SHP77 treated with DMSO at 0.1 percent for 48 hours (cell line): ENCODE results near the gene DBF4B.
A peak's percentile ranks its signal among the peaks of the same experiment; 100 is the strongest.

Source experiments
- DNase-seq: peaks from one replicate; lab custom pipeline; 2025; lab: John Stamatoyannopoulos, UW

Gene DBF4B

GRCh38 chr17:44777394-44778348 lies 69.2 kb downstream of the DBF4B start:
- no peak for DNase-seq

DNA sequence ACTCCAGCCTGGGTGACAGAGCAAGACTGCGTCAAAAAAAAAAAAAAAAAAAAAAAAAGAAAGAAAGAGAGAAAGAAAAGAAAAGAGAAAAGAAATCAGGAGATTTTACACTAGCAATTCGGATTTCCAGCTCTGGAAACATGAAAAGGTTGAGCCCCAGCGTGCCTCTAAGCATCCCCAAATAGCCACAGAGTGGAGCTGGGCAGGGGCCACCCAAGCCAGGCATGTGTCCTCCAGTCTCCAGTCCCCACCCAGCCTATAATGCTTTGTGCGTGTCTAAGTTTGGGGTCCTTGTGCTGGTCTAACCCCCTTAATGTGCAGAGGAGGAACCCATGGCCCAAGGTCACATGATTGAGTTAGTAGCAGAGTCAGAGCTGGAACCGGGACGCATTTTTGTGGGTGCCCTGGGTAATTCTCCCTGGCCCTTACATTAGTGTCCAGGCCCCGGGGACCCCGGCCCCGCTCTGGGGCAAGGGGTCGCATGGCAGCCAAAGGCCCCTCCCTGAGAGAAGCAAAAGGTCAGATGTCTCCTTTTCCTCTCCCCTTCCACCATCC lies 70.3 kb downstream of the DBF4B start:
- DNase-seq, result no peak

- DNase-seq, result peak; percentile 23
These were observed 71.0 kb downstream of the DBF4B start for GRCh38 chr17:44779211-44780025.

DNA sequence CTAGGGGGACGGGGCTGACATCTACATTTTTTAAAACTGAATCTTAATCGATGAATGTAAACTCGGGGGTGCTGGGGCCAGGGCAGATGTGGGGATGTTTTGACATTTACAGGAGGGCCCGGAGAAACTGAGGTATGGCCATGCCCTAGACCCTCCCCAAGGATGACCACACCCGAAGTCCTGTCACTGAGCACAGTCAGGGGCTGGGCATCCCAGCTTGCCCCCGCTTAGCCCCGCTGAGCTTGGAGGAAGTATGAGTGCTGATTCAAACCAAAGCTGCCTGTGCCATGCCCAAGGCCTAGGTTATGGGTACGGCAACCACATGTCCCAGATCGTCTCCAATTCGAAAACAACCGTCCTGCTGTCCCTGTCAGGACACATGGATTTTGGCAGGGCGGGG lies 71.7 kb downstream of the DBF4B start:
- no peak for DNase-seq

DNA sequence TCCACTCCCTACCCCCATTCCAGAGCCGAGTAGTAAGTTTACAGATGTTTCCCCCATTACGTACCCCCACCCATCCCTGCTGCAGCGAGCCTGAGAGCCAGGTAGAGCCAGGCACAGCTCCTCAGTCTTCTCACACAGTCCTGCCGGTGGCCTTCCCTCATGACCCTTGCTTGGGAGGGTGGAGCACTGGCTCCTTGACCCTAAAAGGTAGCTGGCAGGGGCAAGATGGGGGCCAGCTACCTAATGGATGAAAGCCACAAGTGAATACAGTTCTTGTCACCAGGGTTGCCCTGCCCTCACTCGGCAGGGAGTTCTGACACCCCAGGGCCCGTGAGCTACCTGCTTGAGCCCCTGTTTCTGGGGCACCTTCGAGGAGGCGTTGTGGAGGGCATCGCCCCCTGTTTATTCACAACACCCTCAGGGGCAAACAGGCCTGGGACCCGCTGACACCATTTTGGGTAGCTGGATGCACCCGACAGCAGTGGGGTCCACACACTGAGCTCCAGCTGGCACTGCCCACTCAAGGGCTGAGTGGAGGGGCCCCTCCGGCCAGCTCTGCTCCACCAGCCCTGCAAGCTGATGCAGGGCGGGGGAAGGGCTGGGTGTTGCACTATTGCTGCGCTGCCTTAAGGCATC lies 72.5 kb downstream of the DBF4B start:
- DNase-seq, result no peak

- DNase-seq, result no peak
These were observed 73.3 kb downstream of the DBF4B start for GRCh38 chr17:44781551-44782325.

DNA sequence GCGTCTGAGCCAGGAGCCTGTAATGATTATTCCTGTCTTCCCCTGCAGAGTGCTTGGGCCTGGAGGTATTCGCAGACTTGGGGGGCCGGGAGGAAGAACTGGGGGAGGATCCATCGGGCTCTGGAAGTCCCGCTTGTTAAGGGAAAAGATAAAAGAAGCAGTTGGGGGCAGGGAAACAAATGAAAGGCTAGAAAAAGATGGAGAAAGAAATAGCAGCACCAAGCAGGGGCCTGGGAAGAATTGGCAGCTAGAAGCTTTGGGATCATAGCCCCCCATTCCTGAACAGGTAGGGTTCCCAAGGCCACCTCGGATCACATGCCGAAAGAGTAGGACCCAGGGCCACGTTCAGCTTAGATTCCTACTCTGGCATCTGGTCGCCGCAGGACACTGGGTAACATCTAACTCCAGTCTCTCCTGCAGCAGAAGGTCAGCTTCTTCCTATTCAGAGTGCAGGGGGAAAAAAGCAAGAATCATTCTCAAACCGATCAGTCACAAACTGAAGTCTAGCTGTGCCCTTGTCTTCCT lies 73.9 kb downstream of the DBF4B start:
- no peak for DNase-seq

- DNase-seq, result no peak
These were observed 77.5 kb downstream of the DBF4B start for GRCh38 chr17:44785921-44786320.

- no peak for DNase-seq
These were observed 78.2 kb downstream of the DBF4B start for GRCh38 chr17:44786551-44787081.

- DNase-seq, result no peak
These were observed 78.9 kb downstream of the DBF4B start for GRCh38 chr17:44787271-44787940.

DNA sequence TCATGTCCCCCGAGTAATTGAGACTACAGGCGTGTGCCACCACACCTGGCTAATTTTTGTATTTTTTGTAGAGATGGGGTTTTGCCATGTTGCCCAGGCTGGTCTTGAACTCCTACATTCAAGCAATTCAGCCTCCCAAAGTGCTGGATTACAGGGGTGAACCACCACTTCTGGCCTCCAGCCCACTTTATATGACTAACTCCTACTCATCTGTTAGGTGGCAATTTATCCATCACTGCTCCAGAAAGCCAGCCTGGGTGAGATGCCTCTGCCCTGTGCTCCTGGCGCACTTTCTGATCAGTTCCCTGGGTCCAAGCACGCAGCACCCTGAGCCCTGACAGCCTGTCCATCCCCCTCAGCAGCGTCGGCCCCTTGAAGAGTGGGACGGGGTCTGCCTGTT lies 79.7 kb downstream of the DBF4B start:
- no peak for DNase-seq

GRCh38 chr17:44792276-44792675 lies 83.8 kb downstream of the DBF4B start:
- DNase-seq, result no peak

DNA sequence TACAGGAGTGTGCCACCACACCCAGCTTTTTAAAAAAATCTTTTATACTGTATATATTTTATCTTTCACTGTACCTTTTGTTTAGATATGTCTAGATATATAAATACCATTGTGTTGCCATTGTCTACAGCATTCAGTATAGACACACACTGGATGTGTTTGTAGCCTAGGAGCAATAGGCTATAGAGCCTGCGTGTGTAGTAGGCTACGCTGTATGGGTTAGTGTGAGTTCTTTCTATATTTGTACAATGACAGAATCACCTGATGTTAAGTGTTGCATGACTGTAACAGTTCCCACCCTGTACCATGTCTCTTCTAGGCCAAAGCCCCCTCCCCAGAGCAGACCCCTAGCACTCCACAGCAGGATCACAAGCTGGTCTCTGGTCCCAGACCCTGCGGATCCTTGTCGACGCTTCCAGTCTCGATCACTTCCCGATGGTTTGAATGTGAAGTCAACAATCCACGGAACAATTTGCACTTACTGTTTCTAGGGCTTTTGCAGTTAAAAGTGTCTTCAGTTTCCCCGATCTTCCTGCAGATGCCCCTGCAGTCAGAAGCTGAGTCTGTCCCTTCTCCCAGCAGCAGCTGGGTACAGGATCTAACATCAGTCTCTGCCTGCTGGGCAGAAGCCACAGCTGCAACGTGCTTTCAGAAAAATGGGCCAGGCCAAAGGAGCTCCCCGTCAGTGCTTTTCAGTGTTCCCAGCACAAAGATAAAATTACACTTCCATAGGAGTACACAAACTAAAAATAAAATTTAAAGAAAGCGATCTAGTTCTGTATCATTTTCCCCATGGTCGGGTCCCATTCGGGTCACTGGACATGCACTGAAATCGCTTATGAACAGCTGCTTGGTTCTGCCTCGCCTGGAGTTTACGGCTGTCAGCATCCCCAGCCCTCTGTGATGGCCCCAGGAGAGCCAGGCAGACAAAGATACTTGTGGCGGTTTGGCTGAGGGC lies 85.7 kb downstream of the DBF4B start:
- DNase-seq, result no peak

GRCh38 chr17:44794851-44795413 lies 86.5 kb downstream of the DBF4B start:
- no peak for DNase-seq

- no peak for DNase-seq
These were observed 87.0 kb downstream of the DBF4B start for GRCh38 chr17:44795421-44795820.

DNA sequence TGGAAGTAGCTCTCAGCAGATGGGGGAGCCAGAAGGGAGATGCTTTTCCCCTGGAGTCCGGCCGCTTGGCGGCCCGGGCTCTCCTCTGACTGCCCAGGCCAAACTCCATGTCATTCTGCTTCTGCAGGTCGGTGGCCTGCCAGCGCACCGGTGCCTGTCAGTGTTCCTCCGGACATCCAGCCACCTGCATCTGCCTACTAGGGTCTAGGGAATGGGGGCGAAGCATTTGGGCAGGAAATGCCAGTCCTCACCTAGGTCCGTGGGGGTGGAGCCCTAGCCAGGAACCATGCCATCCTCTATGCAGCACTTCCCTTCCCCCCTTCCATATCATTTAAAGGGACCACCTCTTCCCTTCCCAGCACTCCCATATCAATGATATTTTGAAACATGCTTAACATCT lies 87.5 kb downstream of the DBF4B start:
- DNase-seq, result no peak

GRCh38 chr17:44796731-44797130 lies 88.3 kb downstream of the DBF4B start:
- no peak for DNase-seq

GRCh38 chr17:44797802-44798201 lies 89.3 kb downstream of the DBF4B start:
- DNase-seq, result no peak

GRCh38 chr17:44798356-44798755 lies 89.9 kb downstream of the DBF4B start:
- no peak for DNase-seq
